K562 (cell line): ENCODE measurements around the gene PRKACA. TPM values are rescaled to one million over a fixed set of nuclear protein-coding genes. Genes with fewer than 3 reads are reported as not detected.
A peak's percentile ranks its signal among the peaks of the same experiment; 100 is the strongest.

Experiments
- ATF6 ChIP-seq: sonication (generic); formaldehyde crosslinking; IDR thresholded peaks from 2 replicates; pipeline ENCODE4 v1.4.0; 2020; ENCODE audit warnings: mild to moderate bottlenecking, missing genetic modification reagents
- BRF1 ChIP-seq: IDR thresholded peaks from 3 replicates; pipeline ENCODE4 v1.6.1; 2011; ENCODE audit warnings: borderline replicate concordance, mild to moderate bottlenecking; ENCODE audit not compliant: insufficient read length; ENCODE audit errors: extremely low read depth
- MTA1 ChIP-seq: fragments of 450-650 bp; IDR thresholded peaks from 2 replicates; pipeline ENCODE4 v1.6.1; 2017; ENCODE audit warnings: borderline replicate concordance
- NONO ChIP-seq, 2 experiments: fragments of 200-400 bp in 1 of 2; fragments of 450-650 bp in 1 of 2; formaldehyde crosslinking in 1 of 2; IDR thresholded peaks; 2 replicates each; pipeline ENCODE4 v1.6.1; 2017; ENCODE audit warnings: low read depth in 2 of 2, mild to moderate bottlenecking in 2 of 2, moderate library complexity in 2 of 2, low read length in 1 of 2
- PHF21A ChIP-seq: fragments of 450-650 bp; IDR thresholded peaks from 2 replicates; pipeline ENCODE4 v1.6.1; 2017; ENCODE audit warnings: low read depth, borderline replicate concordance
- RFX1 ChIP-seq: fragments of 450-650 bp; IDR thresholded peaks from 2 replicates; pipeline ENCODE4 v1.6.1; 2016; ENCODE audit warnings: mild to moderate bottlenecking, moderate library complexity
- SMAD3 ChIP-seq: fragments of 450-650 bp; formaldehyde crosslinking; conservative IDR thresholded peaks from 2 replicates; pipeline ENCODE4 v1.4.0; 2020; ENCODE audit warnings: mild to moderate bottlenecking
- TAF7 ChIP-seq: fragments of 450-650 bp; IDR thresholded peaks from 2 replicates; pipeline ENCODE4 v1.6.1; 2016; ENCODE audit warnings: missing genetic modification characterization, missing compliant biosample characterization
- THAP12 ChIP-seq: fragments of 250-450 bp; sonication (Bioruptor Pico); IDR thresholded peaks from 2 replicates; pipeline ENCODE4 v1.9.0; 2021; ENCODE audit warnings: mild to moderate bottlenecking, inconsistent platforms
- ZBTB40 ChIP-seq, 2 experiments: fragments of 450-650 bp in 1 of 2; sonication (generic) in 1 of 2; formaldehyde crosslinking in 1 of 2; IDR thresholded peaks; 2 replicates each; pipeline versions ENCODE4 v1.7.1 to v1.9.0; 2016 to 2022; ENCODE audit warnings: inconsistent platforms in 1 of 2, mild to moderate bottlenecking in 1 of 2, missing genetic modification reagents in 1 of 2
- ZNF280A ChIP-seq: fragments of 450-650 bp; IDR thresholded peaks from 2 replicates; pipeline ENCODE4 v1.6.1; 2018; ENCODE audit warnings: mild to moderate bottlenecking, low read depth; ENCODE audit not compliant: partially characterized antibody
- polyA plus RNA-seq, 8 experiments: library from polyadenylated mRNA; depleted of rRNA in 4 of 8; stranded (reverse) in 5 of 8; unstranded in 3 of 8; fragments of >200 nt; fragmentation: Nextera tagmentation in 2 of 8; fragmentation: Illumina TruSeq in 1 of 8; extraction: Ambion mirVana in 2 of 8; extraction: Trizol in 1 of 8; gene quantifications; 2 replicates each; pipeline versions ENCODE4 v1.2.1 to v1.2.3, GENCODE V29; 2011 to 2014; ENCODE audit warnings: inconsistent platforms in 1 of 8, missing spikeins in 1 of 8
- total RNA-seq, 7 experiments: library from RNA; depleted of rRNA in 6 of 7; stranded (reverse); fragments of >200 nt in 6 of 7; fragmentation: Illumina TruSeq in 2 of 7; extraction: Trizol in 2 of 7; gene quantifications; 2 replicates each; pipeline versions ENCODE4 v1.2.1 to v1.2.3, GENCODE V29; 2011 to 2021; ENCODE audit warnings: low replicate concordance in 1 of 7

PRKACA gene
- total and polyA plus RNA-seq, 9 of the 15 experiments (the other 6 are each of a cell fraction or from before 2014, with no cell fraction given), result 1.2 to 63.1 (median 13.0) TPM

- TF ChIP-seq ZBTB40 (IDR thresholded peaks at IDR 0.05) (peak; percentile 100), ZBTB40 (CRISPR knock-in tag; IDR thresholded peaks at IDR 0.05) (peak; percentile 99), PHF21A (peak; percentile 52; the same call in 1 of the 2 replicates), TAF7 (tag) (no peak), MTA1 (peak; percentile 57; the same call in 1 of the 2 replicates), SMAD3 (CRISPR knock-in tag) (no peak), RFX1 (no peak), THAP12 (CRISPR knock-in tag) (peak; percentile 90), BRF1 (no peak), ATF6 (no peak), ZNF280A (no peak), NONO (IDR thresholded peaks at IDR 0.05; ENCODE audit: low read depth in 2 of 2, low read length in 1 of 2) (peak; percentile 63 to 86; a peak in 3 of 4 replicates)
Observed at GRCh38 chr19:14091081-14091812, 26.3 kb downstream of the PRKACA start (continued).
